Superior temporal gyrus (tissue), 1 donor: ENCODE measurements around the gene RNFT2.
A peak's percentile ranks its signal among the peaks of the same experiment; 100 is the strongest.
"Not testable (repeated sequence)": the region's sequence is repeated elsewhere in the genome, so short reads cannot be mapped to it uniquely, and the experiment has no call there.

Source experiments
- DNase-seq: peaks from one replicate; pipeline ENCODE4 v3.0.0-alpha.2; 2016; ENCODE audit errors: extremely low spot score

RNFT2 gene

DNA sequence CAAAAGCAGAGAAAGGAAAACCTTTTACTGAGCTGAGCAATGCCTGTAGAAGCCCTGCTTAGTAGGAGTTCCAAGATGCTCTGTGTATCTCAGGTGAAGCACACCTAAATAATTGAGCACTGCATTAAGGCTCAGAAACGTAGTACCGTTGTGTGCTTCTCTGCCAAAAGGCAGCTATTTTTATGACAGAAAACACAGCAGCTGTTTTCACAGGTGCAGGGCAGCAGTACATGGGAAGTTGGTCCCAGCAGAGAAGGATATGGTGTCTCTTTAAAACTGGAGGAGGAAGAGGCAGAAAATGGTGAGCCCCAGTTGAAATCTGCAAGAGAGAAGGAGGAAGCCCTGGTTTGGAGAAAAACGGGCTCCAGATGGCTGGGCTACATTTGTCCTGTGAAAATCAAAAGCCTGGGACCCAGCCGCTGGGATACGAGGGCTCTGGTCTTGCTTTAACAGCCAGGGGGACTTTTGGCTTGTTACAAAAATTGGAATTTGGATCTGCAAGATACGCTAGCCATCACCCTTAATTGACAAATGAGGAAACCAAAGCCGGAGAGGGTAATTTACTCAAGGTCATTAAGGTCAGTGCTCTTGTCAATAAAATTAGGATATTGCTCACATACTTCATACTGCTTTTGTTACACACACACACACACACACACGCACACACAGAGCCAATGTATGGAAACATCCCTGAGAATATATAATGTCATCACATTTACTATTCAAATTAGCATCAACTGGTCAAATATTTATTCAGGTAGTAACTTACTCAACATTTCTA, 27.6 kb upstream of the RNFT2 start:
- DNase-seq = no peak

DNA sequence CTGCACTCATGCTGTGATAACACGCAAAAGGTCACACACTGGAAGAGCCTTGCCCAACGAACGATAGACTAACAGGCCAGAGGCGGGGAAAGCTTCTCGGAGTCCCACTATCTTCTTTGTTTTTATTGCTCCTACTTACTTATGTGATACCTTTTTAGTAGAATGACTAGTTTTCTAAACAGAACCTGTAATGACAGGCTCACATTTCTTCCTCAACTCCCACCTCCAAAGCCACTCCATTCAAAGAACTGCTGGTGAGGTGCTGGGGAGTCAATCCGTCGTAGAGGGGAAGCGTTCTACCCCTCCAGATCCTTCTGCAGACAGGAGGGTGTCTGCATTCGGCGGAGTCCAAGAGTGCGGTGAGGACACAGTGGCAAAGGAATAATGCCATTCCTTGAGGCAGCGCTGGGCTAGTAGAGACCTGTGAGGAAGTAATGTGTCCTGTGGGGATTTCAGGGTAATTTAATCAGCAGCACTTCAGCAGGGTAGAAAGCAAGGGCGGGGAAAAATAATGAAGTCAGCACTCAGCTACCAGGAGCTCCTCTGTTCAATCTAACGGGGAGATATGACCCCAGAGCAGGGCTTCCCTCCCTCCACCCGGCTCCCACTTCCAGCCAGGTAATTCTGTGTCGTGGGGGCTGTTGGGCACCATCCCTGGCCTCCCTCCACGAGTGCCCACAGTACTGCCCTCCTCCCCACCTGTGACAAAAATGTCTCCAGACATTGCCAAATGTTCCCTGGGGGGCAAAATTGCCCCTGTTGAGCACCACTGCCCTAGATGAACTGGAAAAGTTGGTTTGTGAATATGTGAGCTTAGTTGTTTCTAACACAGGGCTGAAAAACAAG, 25.4 kb upstream of the RNFT2 start:
- DNase-seq = no peak

DNA sequence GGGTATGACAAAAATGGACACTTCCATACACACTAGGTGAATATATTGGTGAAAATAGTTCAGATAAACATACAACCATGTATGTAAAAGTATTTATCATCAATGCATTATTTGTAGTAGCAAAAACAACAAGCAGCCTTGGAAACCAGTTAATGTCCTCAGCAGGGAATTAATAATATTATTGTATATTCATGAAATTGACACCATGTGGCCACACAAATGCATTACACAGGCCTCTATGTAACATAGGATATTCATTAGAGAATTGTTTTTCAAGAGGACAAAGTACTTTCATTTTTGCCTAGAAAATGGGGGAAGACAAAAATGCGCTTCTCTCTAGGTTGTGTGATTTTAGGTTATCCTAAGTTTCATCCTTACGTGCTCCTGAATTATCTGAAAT, 24.6 kb upstream of the RNFT2 start:
- no peak for DNase-seq

DNA sequence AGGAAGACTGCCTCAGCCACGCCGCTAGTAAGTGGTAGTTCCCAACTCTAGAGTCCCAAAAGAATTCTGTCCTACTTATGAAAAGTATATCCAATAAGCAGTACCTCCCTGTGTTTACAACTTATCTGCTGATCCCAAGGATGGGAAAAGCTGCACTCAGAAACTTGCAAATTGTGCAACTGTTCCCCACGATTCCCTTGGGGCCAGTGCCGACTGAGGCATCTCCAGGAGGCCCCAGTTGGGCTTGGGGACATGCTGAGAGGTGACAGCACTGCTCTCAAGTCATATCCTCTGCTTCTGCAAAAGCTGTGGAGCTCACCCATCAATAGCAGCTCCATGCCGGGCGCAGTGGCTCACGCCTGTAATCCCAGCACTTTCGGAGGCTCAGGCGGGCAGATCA, 23.9 kb upstream of the RNFT2 start:
- DNase-seq = no peak

DNA sequence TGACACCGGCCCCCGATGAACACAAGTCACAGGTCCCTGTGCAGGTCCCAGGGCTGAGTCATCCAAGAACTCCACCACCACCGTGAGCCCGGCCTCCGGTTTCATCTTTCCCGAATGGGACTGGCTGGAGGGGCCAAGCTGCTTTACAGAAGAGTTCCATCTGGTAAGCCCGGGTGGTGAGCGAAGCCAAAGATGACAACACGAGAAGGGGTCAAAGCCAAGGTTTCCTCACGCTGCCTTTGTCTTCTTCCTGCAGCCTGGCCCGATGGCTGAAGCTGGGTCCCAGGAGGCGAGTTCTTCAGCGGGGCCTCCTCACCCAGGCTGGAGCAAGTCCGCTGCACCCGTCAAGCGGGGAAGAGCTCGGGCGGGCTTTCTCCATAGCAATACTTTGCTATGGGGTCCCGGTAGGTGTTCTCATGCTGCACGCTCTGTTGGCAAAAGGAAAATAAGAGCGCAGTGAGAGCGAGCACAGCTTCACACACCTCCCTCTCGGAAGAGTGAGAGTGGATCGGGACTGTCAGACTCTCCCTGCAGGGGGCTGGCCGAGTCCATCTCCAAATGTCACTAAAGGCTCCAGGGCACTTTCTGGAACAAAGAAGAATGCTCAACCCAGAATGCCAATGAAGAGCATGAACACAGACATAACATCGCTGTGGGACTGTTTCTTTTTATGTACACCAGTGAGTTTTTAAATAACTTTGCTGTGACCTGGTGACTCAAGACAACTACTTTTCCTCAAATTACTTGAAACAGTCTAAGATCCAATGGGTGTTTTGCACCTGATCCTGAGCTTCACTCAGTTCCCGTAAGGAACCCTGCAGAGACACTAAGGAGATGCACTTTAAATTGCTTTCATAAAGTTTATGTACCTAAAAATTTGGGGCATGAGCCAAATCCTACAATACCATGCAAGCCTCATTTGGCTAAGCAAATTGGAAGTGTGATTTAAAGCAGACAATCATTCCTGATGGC, 20.4 kb upstream of the RNFT2 start:
- DNase-seq = no peak

DNA sequence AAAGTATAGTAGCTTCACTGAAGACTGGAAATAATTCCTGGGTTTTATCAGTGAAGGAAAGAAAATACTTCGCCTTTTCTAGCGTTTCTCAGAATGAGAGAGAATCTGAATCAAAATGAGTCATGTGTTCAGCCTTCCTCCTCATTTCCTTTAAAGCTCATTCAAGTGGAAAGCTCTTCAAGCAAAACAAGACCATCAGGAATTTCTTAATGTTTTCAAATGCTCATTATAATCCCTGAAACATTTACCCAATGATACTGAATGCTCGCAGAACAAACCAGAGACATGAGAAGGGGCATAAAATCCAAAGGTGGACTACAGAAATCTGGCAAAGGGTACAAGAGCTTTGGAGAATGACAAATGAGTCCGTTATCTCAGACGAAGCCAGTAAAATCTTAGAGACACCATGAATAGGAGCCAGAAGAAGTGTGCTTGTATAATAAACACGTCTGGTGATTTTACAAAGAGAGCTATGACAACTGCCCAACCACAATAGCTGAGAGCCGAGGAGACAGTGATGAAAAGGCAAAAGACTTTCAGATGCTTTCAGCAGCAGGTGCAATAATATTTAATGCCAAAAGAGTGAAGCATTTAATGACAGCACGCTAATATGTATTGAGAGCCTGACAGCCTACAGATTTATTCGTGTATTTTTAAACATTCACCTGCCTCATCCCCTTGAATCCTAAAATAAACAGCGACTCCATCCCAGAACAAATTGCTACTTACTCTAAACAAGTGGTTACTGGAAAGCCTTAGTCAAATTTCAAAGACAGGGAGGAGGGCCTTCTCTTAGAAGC, 19.3 kb upstream of the RNFT2 start:
- peak; percentile 68 for DNase-seq

- DNase-seq = no peak
These were observed 18.2 kb upstream of the RNFT2 start for GRCh38 chr12:116719731-116720528.

GRCh38 chr12:116722245-116722644, 15.9 kb upstream of the RNFT2 start:
- DNase-seq = no peak

DNA sequence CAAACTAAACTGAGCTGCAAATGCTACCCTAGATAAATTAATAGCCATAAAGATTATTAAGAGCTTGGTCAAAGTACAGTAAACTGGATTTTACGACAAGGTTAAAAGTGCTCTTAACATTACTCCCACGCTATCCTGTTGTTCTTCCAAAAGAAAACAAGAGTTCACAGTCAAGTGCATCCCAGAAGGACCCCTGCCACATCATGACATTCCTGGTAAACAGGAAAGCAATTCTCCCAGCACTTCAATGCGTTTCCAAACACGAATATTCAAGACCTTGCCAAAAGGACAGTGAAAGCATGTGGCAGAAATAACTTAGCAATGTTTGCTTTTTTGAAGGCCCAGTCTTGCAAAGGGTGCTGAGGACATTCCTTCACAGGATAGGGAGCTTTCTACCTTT, 11.4 kb upstream of the RNFT2 start:
- DNase-seq = no peak

DNA sequence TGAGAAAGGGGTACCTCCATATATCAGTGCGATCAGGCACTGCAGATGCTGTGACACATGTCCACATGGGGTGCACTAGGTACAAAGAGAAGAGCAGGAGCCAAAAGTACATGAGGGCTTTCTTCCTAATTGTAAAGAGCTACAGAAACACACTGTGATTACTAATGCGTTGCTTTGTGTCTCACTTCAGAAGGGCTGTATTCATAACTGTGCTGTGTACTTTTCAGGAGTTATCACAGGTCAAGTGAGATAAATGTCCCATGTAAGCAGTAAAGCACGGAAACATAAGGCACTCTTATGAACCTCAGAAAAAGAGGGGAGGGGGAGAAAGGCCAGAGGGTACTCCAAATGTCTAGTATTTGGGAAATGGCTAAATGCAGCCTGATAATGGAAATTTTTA, 10.9 kb upstream of the RNFT2 start:
- DNase-seq = no peak

DNA sequence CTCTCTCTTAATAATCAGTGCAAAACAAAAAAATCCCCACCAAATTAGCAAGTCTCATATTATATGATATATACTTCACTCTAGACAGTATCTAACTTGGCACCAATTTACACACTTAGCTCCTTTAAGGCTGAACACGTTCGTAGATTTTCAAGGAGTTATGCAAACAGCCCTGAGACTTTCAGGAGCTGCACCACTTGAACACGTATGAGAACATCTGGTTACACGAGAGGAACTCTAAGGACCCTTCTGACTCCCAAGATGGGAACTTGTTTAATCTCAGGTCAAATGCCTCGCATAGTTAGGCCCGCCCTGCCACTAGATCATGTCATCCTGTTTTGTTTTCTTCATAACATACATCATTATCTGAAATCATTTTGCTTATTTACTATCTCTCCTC, 10.2 kb upstream of the RNFT2 start:
- DNase-seq = no peak

- no peak for DNase-seq
These were observed 6.3 kb upstream of the RNFT2 start for GRCh38 chr12:116731801-116732200.

GRCh38 chr12:116734156-116734768, 3.9 kb upstream of the RNFT2 start:
- DNase-seq = no peak

- no peak for DNase-seq
These were observed 3.0 kb upstream of the RNFT2 start for GRCh38 chr12:116735084-116735483.

GRCh38 chr12:116735951-116736599, 2.0 kb upstream of the RNFT2 start:
- DNase-seq = no peak

DNA sequence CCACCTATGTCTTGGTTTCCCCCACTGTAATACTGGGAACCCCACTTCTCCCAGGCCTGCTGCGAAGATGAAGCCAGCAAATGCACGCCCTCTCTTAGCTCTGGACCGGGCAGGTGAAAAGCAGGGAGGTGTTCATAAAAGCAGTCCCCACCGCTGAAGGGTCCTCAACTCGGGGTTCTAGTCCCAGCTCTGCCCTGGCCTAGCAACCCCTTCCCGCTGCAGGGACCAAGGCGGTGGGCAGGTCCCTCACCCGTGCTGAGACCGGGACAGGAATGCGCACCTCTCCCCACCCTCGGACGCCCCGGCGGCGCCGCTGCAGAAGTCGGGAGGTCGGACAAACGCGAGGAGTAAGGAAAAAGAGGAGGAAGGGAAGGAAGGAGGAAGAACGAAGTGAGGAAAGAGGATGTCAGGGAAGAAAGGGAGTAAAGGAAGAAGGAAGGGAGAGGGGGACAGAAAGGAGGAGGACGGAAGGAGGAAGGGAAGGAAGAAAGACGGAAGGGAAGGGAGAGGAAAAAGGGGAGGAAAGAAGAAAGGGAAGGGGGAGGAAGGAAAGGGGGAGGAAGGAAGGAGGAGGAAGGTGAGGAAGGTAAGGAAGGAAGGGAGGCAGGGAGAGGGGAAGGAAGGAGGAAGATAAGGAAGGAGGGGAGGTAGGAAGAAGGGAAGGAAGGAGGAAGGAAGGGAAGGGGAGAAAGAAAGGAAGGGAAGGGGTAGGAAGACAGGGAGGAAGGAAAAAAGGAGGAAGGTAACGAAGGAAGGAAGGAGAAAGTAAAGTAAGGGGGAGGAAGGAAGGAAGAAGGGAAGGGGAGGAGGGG, 947 bp upstream of the RNFT2 start:
- DNase-seq = no peak

DNA sequence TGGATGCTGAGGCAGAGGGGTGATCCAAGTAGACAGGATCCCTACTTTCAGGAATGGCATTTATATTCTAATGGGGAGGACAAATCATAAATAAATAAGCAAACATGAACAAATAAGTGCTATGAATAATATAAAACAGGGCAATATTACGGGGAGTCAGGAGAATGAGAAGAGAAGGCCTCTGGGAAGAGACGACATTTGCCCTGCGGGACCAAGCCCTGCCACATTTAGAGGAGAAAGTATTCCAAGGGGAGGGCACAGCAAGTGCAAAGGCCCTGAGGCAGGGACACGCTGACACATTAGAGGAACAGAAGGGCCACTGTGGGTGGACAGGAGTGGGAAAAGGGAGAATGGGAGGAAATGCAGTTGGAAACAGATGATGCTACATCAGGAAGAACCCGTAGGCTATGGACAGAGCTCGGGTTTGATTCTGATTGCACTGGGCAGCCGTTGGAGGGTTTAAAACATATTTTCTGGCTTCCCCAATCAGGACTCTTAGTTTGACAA, 1.3 kb downstream of the RNFT2 start:
- no peak for DNase-seq

DNA sequence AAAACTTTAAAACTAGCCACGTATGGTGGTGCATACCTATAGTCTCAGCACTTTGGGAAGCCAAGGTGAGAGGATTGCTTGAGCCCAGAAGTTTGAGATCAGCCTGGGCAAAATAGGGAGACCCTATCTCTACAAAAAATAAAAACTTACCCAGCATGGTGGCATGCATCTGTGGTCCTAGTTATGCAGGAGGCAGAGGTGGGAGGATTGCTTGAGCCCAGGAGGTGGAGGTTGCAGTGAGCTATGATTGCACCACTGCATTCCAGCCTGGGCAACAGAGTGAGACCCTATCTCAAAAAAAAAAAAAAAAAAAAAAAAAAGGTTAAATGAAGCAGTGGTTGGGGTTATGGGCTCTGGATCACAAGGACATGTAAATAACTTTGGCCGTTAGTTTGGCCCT, 4.7 kb downstream of the RNFT2 start:
- not testable (repeated sequence) for DNase-seq
